PC-3 (cell line): ENCODE data around the gene LTBP1. TPM values are rescaled to one million over a fixed set of nuclear protein-coding genes. Genes with fewer than 3 reads are reported as not detected.

Experiments
- ATAC-seq: fragments of 200-7000 bp; cut with Tn5 transposase; 2 replicates; pipeline ENCODE4 v1.9.1; 2020; ENCODE audit warnings: mild to moderate bottlenecking, moderate library complexity
- BruUV-seq: library from RNA; stranded (reverse); fragments of 400-500 nt; replicated peaks from 2 replicates; lab custom pipeline; 2021; lab: Mats Ljungman, UMichigan
- CTCF ChIA-PET: fragments of 300-600 bp; sonication (Branson Sonifier 250); formaldehyde crosslinking; loops from one replicate; lab custom pipeline; 2022; ENCODE audit warnings: antibody characterized with exemption; lab: Charles Lee
- POLR2A ChIA-PET: fragments of 300-600 bp; sonication (Branson Sonifier 250); formaldehyde crosslinking; loops from one replicate; lab custom pipeline; 2022; ENCODE audit warnings: antibody characterized with exemption; ENCODE audit not compliant: unreplicated experiment; lab: Charles Lee
- DNase-seq: peaks from one replicate; pipeline ENCODE4 v3.0.0-alpha.2; 2015
- H2AFZ ChIP-seq: fragments of 300-600 bp; sonication (generic); 2 replicates; pipeline ENCODE4 v1.6.0; 2016; ENCODE audit warnings: antibody characterized with exemption, low read length
- H3F3A ChIP-seq: fragments of 300-600 bp; sonication (generic); one replicate; pipeline ENCODE4 v1.6.0; 2017; ENCODE audit warnings: antibody characterized with exemption, low read length, control low read depth, mild to moderate bottlenecking; ENCODE audit not compliant: unreplicated experiment
- H3K27ac ChIP-seq: fragments of 300-600 bp; sonication (generic); 2 replicates; pipeline ENCODE4 v1.5.1; 2016; ENCODE audit warnings: mild to moderate bottlenecking, low read length
- H3K27me3 ChIP-seq: fragments of 300-600 bp; sonication (generic); 2 replicates; pipeline ENCODE4 v1.6.1; 2016; ENCODE audit warnings: low read length, mixed read lengths
- H3K36me3 ChIP-seq: fragments of 300-600 bp; sonication (generic); 2 replicates; pipeline ENCODE4 v1.6.1; 2016; ENCODE audit warnings: low read depth, mixed run types, low read length, mixed read lengths
- H3K4me1 ChIP-seq: fragments of 300-600 bp; sonication (generic); 2 replicates; pipeline ENCODE4 v1.5.1; 2016; ENCODE audit warnings: low read length; ENCODE audit not compliant: insufficient read depth
- H3K4me2 ChIP-seq: fragments of 300-600 bp; sonication (generic); 2 replicates; pipeline ENCODE4 v1.6.0; 2016; ENCODE audit warnings: low read length
- H3K4me3 ChIP-seq: fragments of 300-600 bp; sonication (generic); 2 replicates; pipeline ENCODE4 v1.5.1; 2016; ENCODE audit warnings: mild to moderate bottlenecking, low read length, mixed read lengths
- H3K79me2 ChIP-seq: fragments of 300-600 bp; sonication (generic); 2 replicates; pipeline ENCODE4 v1.6.1; 2017; ENCODE audit warnings: low read length, mixed read lengths
- H3K9ac ChIP-seq: fragments of 300-600 bp; sonication (generic); 2 replicates; pipeline ENCODE4 v1.6.0; 2016; ENCODE audit warnings: mild to moderate bottlenecking, low read length
- H3K9me2 ChIP-seq: fragments of 300-600 bp; sonication (generic); replicated peaks from 2 replicates; pipeline ENCODE4 v1.6.1; 2016; ENCODE audit warnings: mixed run types, low read length, mixed read lengths
- H3K9me3 ChIP-seq: fragments of 300-600 bp; sonication (generic); 2 replicates; pipeline ENCODE4 v1.6.1; 2016; ENCODE audit warnings: low read length, mixed read lengths
- H4K20me1 ChIP-seq: fragments of 300-600 bp; sonication (generic); 2 replicates; pipeline ENCODE4 v1.6.1; 2016; ENCODE audit warnings: low read length, mixed read lengths
- CTCF ChIP-seq: fragments of 300-600 bp; sonication (generic); conservative IDR thresholded peaks from 2 replicates; pipeline ENCODE4 v1.5.1; 2017; ENCODE audit warnings: antibody characterized with exemption, low read depth, mild to moderate bottlenecking, low read length
- EZH2 ChIP-seq: fragments of 300-600 bp; sonication (generic); IDR thresholded peaks from one replicate; pipeline ENCODE4 v1.6.1; 2017; ENCODE audit warnings: antibody characterized with exemption, mild to moderate bottlenecking, low read length; ENCODE audit not compliant: unreplicated experiment
- EZH2phosphoT487 ChIP-seq: fragments of 300-600 bp; sonication (generic); IDR thresholded peaks from 2 replicates; pipeline ENCODE4 v1.6.1; 2018; ENCODE audit warnings: mild to moderate bottlenecking, antibody characterized with exemption, low read length, borderline replicate concordance
- intact Hi-C: fragments of 100-400 bp; cut with micrococcal nuclease; formaldehyde crosslinking; loops from 2 replicates; pipeline ENCODE4 v1.9.0; 2023
- total RNA-seq: library from RNA; depleted of rRNA; stranded (reverse); fragments of >200 nt; gene quantifications from 2 replicates; pipeline ENCODE4 v1.2.3, GENCODE V29; 2014

LTBP1 gene
- total RNA-seq, 1 experiment from 2014 or later: 45.9 TPM

GRCh38 chr2:33040541-33040940 lies 93.8 kb downstream of the LTBP1 start:
- DNase-seq: no peak
- Histone ChIP-seq H3K4me3 (no peak overlapping the region), H3K4me1 (no peaks in the 10 kb centered on the region), H3K79me2 (no peaks in the 10 kb centered on the region), H4K20me1 (no peaks in the 10 kb centered on the region), H3K36me3 (no peaks in the 10 kb centered on the region), H3K9ac (no peak overlapping the region), H3K27me3 (no peaks in the 10 kb centered on the region), H3K9me3 (no peaks in the 10 kb centered on the region), H3K27ac (no peak overlapping the region), H3F3A (no peaks in the 10 kb centered on the region), H2AFZ (no peak overlapping the region), H3K9me2 (no peaks in the 10 kb centered on the region), H3K4me2 (no peak overlapping the region)
- TF ChIP-seq EZH2phosphoT487 (no peak), CTCF (no peak)
- ATAC-seq: no peak
- no TSS peak for BruUV-seq
- intact Hi-C loops: no loop called here
- CTCF ChIA-PET: no interaction called here
- POLR2A ChIA-PET: no interaction called here

GRCh38 chr2:33042265-33042664 lies 95.5 kb downstream of the LTBP1 start:
- no peak overlapping the region for H3K9ac ChIP-seq
- DNase-seq: no peak
- no TSS peak for BruUV-seq
- ChIA-PET POLR2A (no interaction called here), CTCF (no interaction called here)
- TF ChIP-seq CTCF: no peak
- no peak for TF ChIP-seq EZH2phosphoT487
- H3K9me3 ChIP-seq: no peaks in the 10 kb centered on the region
- H4K20me1 ChIP-seq: no peaks in the 10 kb centered on the region
- H3K27me3 ChIP-seq: no peaks in the 10 kb centered on the region
- no peak for ATAC-seq
- no peak overlapping the region for H3K4me2 ChIP-seq
- no peak overlapping the region for H3K4me3 ChIP-seq
- no peaks in the 10 kb centered on the region for H3K36me3 ChIP-seq
- H3F3A ChIP-seq: no peaks in the 10 kb centered on the region
- no peak overlapping the region for H3K27ac ChIP-seq
- intact Hi-C loops: no loop called here
- no peaks in the 10 kb centered on the region for H3K79me2 ChIP-seq
- no peak overlapping the region for H2AFZ ChIP-seq
- no peaks in the 10 kb centered on the region for H3K9me2 ChIP-seq
- no peaks in the 10 kb centered on the region for H3K4me1 ChIP-seq

GRCh38 chr2:33042819-33043218 lies 96.1 kb downstream of the LTBP1 start:
- Histone ChIP-seq H3K4me3 (no peak overlapping the region), H3K27me3 (no peaks in the 10 kb centered on the region), H3K9me2 (no peaks in the 10 kb centered on the region), H3K27ac (no peak overlapping the region), H3K9me3 (no peaks in the 10 kb centered on the region), H3K9ac (no peak overlapping the region), H3K36me3 (no peaks in the 10 kb centered on the region), H3K4me2 (no peak overlapping the region), H3K4me1 (no peaks in the 10 kb centered on the region), H4K20me1 (no peaks in the 10 kb centered on the region), H3F3A (no peaks in the 10 kb centered on the region), H3K79me2 (no peaks in the 10 kb centered on the region), H2AFZ (no peak overlapping the region)
- TF ChIP-seq EZH2 (no peak), EZH2phosphoT487 (no peak), CTCF (no peak)
- ATAC-seq: no peak
- no peak for DNase-seq
- ChIA-PET CTCF (no interaction called here), POLR2A (no interaction called here)
- intact Hi-C loops: no loop called here
- BruUV-seq: no TSS peak
